ENCODE measurements around the gene SOX4. TPM values are rescaled to one million over a fixed set of nuclear protein-coding genes. Genes with fewer than 3 reads are reported as not detected.

The SOX4 gene
- polyA plus RNA-seq, 1 donor (not counting 4 experiments of a cell fraction or from before 2014, with no cell fraction given) = 16.3 TPM

DNA sequence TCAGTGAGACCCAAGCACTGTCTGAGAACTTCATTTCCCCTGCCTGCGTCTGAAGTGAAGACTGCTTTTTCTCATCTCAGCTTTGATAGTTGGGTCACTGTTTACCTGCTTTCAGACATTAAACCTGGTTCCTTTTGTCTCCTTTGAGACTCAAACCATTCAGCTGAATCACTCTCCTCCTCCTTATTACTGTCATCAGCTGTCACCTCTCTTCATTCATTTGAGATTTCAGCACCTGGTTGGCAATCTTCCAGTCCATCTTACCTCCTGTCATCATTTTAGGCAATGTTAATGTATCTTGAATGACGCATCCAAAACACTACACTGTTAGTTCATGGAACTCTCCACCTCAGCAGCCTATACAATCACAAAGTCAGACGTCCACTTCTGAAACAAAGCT, 34.3 kb upstream of the SOX4 start:
- no peaks in the 10 kb centered on the region for H3K4me1 ChIP-seq (ENCODE audit: control insufficient read depth, extremely low read depth, insufficient read depth, low read length)
- no peak overlapping the region for H3K9ac ChIP-seq (ENCODE audit: control insufficient read depth, extremely low read depth, insufficient read depth, low read length)
- H3K9me1 ChIP-seq (ENCODE audit: control insufficient read depth, extremely low read depth, insufficient read depth, low read length) = no peaks in the 10 kb centered on the region
- no peaks in the 10 kb centered on the region for H3K36me3 ChIP-seq (ENCODE audit: control insufficient read depth in 2 of 2, extremely low read depth in 1 of 2, insufficient read depth in 2 of 2, low read length in 2 of 2)
- dilution Hi-C loops (cut with MboI; ENCODE audit: extremely low pct_ligation_motif_present, low sequenced_read_pairs) = no loop called here
- DNase-seq (ENCODE audit: low read depth, low spot score) = no peak
- no peak overlapping the region for H3K4me2 ChIP-seq (ENCODE audit: control insufficient read depth, extremely low read depth, insufficient read depth, low read depth, low read length)
- no peaks in the 10 kb centered on the region for H4K20me1 ChIP-seq (ENCODE audit: control insufficient read depth, extremely low read depth, insufficient read depth, low read length)
- H3K27ac ChIP-seq (ENCODE audit: control insufficient read depth, insufficient read depth, low read length) = no peak overlapping the region
- H3K9me3 ChIP-seq (ENCODE audit: control insufficient read depth, low read depth, low read length) = no peaks in the 10 kb centered on the region
- no peak for TF ChIP-seq EZH2 (IDR thresholded peaks at IDR 0.05; ENCODE audit: low read length)
- no peak for TF ChIP-seq CTCF (optimal IDR thresholded peaks at IDR 0.05 in 1 of 3, IDR thresholded peaks at IDR 0.05 in 1 of 3, conservative IDR thresholded peaks at IDR 0.05 in 1 of 3; ENCODE audit: extremely low read depth in 1 of 3, insufficient read depth in 2 of 3, low read length in 3 of 3)
- H3K79me2 ChIP-seq (ENCODE audit: control insufficient read depth, insufficient read depth, low read length) = no peaks in the 10 kb centered on the region
- no peak for FAIRE-seq
- no peak overlapping the region for H3K4me3 ChIP-seq (ENCODE audit: control insufficient read depth in 2 of 3, extremely low read depth in 1 of 3, insufficient read depth in 2 of 3, low read depth in 1 of 3, low read length in 3 of 3)
- H2AFZ ChIP-seq (ENCODE audit: control insufficient read depth, low read length) = no peak overlapping the region
- H3K27me3 ChIP-seq (ENCODE audit: control insufficient read depth, extremely low read depth, insufficient read depth, low read length) = no peaks in the 10 kb centered on the region

DNA sequence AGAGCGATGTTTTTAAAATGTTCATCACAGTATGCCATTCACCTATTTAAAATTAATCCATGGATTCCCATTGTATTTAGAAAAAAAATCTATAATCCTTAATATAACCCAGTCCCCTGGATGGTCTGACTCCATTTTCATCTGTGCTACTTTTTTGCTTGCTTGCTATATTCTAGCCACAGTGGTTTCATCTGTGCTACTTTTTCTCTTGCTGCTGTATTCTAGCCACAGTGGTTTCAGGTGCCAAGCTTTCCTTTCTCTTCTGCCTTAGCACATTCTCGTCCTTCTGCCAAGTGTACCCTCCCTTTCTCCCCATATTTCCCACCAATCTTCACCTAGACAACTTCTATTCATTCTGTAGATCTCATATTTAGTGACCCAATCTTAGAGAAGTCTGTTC, 33.3 kb upstream of the SOX4 start:
- Histone ChIP-seq H2AFZ (ENCODE audit: control insufficient read depth, low read length) (no peak overlapping the region), H3K36me3 (ENCODE audit: control insufficient read depth in 2 of 2, extremely low read depth in 1 of 2, insufficient read depth in 2 of 2, low read length in 2 of 2) (no peaks in the 10 kb centered on the region), H3K4me1 (ENCODE audit: control insufficient read depth, extremely low read depth, insufficient read depth, low read length) (no peaks in the 10 kb centered on the region), H3K9me1 (ENCODE audit: control insufficient read depth, extremely low read depth, insufficient read depth, low read length) (no peaks in the 10 kb centered on the region), H4K20me1 (ENCODE audit: control insufficient read depth, extremely low read depth, insufficient read depth, low read length) (no peaks in the 10 kb centered on the region), H3K9me3 (ENCODE audit: control insufficient read depth, low read depth, low read length) (no peaks in the 10 kb centered on the region), H3K79me2 (ENCODE audit: control insufficient read depth, insufficient read depth, low read length) (no peaks in the 10 kb centered on the region), H3K4me2 (ENCODE audit: control insufficient read depth, extremely low read depth, insufficient read depth, low read depth, low read length) (no peak overlapping the region), H3K27ac (ENCODE audit: control insufficient read depth, insufficient read depth, low read length) (no peak overlapping the region), H3K27me3 (ENCODE audit: control insufficient read depth, extremely low read depth, insufficient read depth, low read length) (no peaks in the 10 kb centered on the region), H3K4me3 (ENCODE audit: control insufficient read depth in 2 of 3, extremely low read depth in 1 of 3, insufficient read depth in 2 of 3, low read depth in 1 of 3, low read length in 3 of 3) (no peak overlapping the region), H3K9ac (ENCODE audit: control insufficient read depth, extremely low read depth, insufficient read depth, low read length) (no peak overlapping the region)
- no peak for TF ChIP-seq CTCF (optimal IDR thresholded peaks at IDR 0.05 in 1 of 3, IDR thresholded peaks at IDR 0.05 in 1 of 3, conservative IDR thresholded peaks at IDR 0.05 in 1 of 3; ENCODE audit: extremely low read depth in 1 of 3, insufficient read depth in 2 of 3, low read length in 3 of 3)
- dilution Hi-C loops (cut with MboI; ENCODE audit: extremely low pct_ligation_motif_present, low sequenced_read_pairs) = no loop called here
- DNase-seq (ENCODE audit: low read depth, low spot score) = no peak
- FAIRE-seq = no peak
